LNCaP clone FGC (cell line): ENCODE measurements around the gene PODNL1.

Experiments used
- DNase-seq: peaks from one replicate; pipeline ENCODE4 v3.0.0-alpha.2; 2011; ENCODE audit warnings: low read depth
- H3K4me3 ChIP-seq: 2 replicates; pipeline ENCODE4 v1.5.1; 2011; ENCODE audit warnings: mild to moderate bottlenecking, low read depth, low read length, control low read depth
- CTCF ChIP-seq: IDR thresholded peaks from 2 replicates; pipeline ENCODE4 v1.5.1; 2012; ENCODE audit warnings: mild to moderate bottlenecking; ENCODE audit not compliant: control insufficient read depth, insufficient read depth; ENCODE audit errors: extremely low read depth

The PODNL1 gene, protein sequence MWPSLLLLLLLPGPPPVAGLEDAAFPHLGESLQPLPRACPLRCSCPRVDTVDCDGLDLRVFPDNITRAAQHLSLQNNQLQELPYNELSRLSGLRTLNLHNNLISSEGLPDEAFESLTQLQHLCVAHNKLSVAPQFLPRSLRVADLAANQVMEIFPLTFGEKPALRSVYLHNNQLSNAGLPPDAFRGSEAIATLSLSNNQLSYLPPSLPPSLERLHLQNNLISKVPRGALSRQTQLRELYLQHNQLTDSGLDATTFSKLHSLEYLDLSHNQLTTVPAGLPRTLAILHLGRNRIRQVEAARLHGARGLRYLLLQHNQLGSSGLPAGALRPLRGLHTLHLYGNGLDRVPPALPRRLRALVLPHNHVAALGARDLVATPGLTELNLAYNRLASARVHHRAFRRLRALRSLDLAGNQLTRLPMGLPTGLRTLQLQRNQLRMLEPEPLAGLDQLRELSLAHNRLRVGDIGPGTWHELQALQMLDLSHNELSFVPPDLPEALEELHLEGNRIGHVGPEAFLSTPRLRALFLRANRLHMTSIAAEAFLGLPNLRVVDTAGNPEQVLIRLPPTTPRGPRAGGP

GRCh38 chr19:13938301-13939064 lies at the start of gene PODNL1:
PODNL1 (minus strand) TSS chr19:13938417; CDS start chr19:13938181, 236 bp downstream.
- no peak for DNase-seq
- no peak for TF ChIP-seq CTCF
- no peak within 1 kb of the TSS for H3K4me3 ChIP-seq

DNA sequence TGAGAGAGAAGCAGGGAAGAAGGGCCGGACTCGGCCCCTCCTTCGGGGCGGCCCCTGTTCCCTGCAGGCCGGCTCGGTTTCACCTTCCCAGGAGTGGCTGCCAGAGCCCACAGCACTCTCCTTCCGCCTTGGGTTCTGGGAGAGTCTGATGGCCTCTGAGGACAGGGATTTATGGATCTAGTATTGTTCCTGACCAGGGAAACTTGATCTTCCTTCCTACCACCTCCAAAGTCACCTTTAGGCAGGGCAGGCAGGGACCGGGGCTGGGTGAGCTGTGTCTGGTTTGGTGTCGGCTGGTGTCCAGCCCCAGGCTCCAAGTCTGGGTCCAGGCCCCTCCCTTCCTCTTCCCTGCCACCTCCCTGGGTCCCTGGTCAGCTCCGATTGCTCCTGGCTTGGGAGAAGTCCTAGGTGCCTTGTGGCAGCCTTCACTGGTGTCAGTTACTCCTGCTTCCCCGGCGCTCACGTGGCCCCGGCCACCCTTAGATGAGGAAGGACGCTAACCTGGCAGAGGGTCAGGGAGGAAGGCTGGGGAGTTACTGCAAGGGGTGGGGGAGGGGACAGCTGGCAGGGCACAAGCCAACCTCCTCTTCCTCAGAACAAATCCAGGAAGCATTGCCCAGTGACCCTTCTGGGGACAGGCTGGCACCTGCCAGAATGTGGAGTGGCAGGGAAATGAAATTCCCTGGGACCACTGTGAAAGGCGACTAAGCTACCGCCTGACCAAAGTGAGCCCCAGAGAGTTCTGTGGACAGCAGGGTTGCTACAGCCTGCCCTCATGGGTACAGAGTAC lies 49.1 kb upstream of the PODNL1 start:
- DNase-seq: no peak
- no peak for TF ChIP-seq CTCF
- H3K4me3 ChIP-seq: no peak overlapping the region

- TF ChIP-seq CTCF: no peak
- no peak for DNase-seq
- H3K4me3 ChIP-seq: no peak overlapping the region
These were observed 48.2 kb upstream of the PODNL1 start for GRCh38 chr19:13986348-13986904.

DNA sequence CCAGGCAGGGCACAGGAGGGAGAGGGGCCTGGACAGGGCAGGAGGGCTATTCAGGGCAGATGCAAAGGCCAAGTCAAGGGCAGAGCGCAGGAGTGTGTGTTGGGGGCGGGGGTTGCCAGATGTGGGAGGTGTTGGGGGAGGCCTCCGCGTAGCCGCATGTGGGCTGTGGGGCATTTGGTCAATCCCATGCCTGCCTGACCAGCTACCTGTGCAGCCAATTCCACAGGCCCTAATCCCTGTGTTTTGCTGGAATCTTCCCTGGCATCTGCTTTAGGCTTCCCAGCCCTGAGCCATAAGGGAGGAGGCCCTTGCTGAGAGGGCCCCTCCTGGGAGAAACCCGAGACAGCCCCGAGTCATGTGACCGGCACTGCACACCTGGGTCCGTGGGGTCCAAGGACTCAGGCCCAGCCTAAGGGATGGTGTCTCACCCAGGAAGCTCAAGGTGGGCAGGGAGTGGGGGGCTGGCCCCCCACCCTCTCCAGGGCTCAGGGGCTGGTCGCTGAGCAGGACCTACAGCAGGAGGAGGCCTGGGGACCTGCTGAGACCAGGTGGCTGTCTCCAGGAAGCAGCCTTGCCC lies 47.6 kb upstream of the PODNL1 start:
- no peak overlapping the region for H3K4me3 ChIP-seq

DNA sequence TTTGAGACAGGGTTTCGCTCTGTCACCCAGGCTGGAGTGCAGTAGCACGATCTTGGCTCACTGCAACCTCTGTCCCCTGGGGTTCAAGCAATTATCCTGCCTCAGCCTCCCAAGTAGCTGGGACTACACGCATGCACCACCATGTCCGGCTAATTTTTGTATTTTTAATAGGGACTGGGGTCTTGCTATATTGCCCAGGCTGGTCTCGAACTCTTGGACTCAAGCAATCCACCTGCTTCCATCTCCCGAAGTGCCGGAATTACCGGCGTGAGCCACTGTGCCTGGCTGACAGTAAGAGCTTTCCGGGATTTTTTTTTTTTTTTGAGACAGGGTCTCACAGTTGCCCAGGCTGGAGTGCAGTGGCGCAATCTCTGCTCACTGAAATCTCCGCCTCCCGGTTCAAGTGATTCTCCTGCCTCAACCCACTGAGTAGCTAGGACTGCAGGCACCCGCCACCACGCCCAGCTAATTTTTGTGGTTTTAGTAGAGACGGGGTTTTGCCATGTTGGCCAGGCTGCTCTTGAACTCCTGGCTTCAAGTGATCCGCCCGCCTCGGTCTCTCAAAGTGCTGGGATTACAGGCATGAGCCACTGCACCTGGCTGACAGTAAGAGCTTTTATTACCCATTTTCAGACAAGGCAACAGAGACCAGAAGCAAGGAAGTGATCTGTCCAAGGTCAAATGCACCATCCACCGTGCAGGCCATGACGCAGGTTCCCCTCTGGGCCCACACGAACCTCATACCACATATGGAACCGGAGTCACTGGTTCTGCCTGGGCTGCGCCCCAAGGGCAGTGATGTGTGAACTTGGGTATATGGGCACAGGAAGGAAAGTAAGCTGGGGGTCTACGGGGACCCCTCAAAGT lies 46.9 kb upstream of the PODNL1 start:
- H3K4me3 ChIP-seq: no peak overlapping the region
- TF ChIP-seq CTCF: no peak
- DNase-seq: no peak

More for the DNA sequence above, 47.6 kb upstream of the PODNL1 start:
- DNase-seq: no peak
- no peak for TF ChIP-seq CTCF
